ENCODE data around the gene DNPH1.
A peak's percentile ranks its signal among the peaks of the same experiment; 100 is the strongest.

The DNPH1 gene, protein sequence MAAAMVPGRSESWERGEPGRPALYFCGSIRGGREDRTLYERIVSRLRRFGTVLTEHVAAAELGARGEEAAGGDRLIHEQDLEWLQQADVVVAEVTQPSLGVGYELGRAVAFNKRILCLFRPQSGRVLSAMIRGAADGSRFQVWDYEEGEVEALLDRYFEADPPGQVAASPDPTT

GRCh38 chr6:43228951-43229802 lies at the start of gene DNPH1:
TSS of gene DNPH1 (minus strand) at chr6:43229481. CDS start at chr6:43229456, 25 bp downstream.
- peak; percentile 37 for DNase-seq (ENCODE audit: low read depth)

DNA sequence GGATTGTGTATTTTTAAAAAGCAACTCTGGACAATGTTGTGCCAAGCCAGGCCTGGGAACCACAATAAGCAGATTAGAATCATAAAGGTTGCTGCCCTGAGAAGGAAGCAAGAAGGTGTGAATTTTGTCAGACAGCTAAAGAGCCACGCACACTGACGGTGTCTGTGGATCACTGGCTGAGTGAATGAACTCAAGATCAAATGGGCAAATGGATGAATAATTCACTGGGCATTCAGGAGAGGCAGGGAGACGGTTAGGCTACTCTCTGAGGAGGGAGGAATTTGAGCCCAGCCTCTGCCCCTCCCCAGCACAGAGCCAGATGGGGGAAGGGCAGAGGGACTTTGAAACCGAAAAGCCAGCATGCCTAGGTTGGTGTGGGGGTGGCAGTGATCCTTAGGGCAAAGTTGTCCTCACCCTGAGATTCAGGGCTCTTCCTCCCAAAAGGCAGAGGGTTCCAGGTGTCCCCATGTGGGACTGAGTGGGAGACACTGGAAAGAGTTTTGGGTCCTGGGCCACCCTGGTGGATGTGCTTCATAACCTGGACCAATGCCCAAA lies 49.3 kb upstream of the DNPH1 start:
- DNase-seq (ENCODE audit: low read depth), result no peak

GRCh38 chr6:43277643-43278523 lies 48.6 kb upstream of the DNPH1 start:
- no peak for DNase-seq (ENCODE audit: low read depth)

- no peak for DNase-seq (ENCODE audit: low read depth)
Observed at GRCh38 chr6:43277306-43277642, 48.0 kb upstream of the DNPH1 start.

- DNase-seq (ENCODE audit: low read depth), result no peak
Observed at GRCh38 chr6:43276577-43277305, 47.5 kb upstream of the DNPH1 start.

DNA sequence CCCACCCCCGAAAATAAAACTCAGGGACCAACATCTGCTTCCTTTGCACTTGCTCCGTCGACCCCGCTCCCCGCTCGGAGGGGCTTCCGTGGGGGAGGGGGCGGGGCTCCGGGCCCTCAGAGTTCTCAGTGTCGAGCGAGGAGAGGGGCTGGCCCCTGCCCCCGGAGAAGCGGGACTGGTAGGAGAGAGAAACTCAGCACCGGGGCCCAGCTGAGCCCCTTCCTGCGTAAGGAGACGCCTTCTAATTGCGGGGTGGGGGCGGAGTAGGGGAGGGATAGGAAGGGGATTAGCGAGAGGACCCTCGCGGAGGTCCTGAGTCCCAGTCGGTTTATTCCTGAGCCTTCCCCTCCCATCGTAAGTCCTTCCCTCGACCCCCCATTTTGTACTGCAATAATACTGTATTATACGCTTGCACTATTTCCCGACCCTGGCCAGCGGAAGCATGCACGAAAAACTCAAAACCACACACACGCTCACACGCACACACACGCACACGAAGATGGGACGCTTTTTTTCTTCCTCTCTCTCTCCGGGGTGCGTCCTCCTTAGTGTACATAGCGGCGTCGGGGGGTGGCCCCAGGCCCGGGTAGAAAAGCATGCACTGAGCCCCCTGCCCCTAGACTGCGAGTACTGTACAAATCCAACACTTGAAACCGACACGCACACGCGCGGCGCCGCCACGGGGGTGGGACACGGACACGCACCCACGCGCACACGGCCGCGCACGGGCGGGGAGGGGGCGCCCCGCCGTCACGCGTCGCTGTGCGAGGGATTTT lies 46.7 kb upstream of the DNPH1 start:
- no peak for DNase-seq (ENCODE audit: low read depth)

- no peak for DNase-seq (ENCODE audit: low read depth)
Observed at GRCh38 chr6:43274916-43275597, 45.8 kb upstream of the DNPH1 start.

GRCh38 chr6:43274127-43274915 lies 45.0 kb upstream of the DNPH1 start:
- no peak for DNase-seq (ENCODE audit: low read depth)

DNA sequence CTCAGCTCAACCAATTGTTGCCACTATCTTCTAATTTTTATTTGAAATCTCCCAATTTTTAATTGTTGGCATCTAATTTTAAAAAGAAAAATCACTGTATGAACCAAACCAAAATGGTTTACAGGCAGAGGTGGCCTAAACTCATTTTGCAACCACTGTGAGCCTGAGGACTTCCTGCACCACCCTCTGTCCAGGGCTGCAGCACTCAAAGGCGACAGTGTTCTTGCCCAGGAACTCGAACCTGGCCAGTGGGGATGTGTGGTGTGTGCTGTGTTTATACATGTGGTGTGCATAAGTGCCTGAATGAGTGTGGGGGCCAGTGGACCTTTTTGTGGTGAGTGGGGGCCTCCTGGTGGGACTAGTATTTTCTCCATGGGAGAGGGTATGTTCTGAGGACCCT lies 44.4 kb upstream of the DNPH1 start:
- DNase-seq (ENCODE audit: low read depth), result no peak

DNA sequence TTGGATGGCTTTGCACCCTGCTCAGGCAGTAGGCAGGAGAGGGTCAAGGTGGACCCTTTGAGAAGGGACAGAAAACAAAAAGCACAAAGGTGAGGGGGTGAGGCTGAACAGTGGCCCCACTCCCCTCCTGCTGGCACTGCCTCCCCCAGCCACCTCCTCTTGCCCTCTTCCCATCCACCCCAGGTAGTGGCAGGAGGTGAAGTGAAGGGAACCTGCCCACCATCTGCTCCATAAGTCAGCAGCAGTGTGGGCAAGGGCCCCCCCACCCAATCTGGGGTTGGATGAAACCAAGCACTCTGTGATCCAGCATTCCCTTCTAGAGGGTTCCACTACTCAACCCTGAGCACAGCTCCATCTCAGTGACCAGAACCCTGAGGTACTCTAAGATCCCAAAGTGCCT lies 42.7 kb upstream of the DNPH1 start:
- no peak for DNase-seq (ENCODE audit: low read depth)

DNA sequence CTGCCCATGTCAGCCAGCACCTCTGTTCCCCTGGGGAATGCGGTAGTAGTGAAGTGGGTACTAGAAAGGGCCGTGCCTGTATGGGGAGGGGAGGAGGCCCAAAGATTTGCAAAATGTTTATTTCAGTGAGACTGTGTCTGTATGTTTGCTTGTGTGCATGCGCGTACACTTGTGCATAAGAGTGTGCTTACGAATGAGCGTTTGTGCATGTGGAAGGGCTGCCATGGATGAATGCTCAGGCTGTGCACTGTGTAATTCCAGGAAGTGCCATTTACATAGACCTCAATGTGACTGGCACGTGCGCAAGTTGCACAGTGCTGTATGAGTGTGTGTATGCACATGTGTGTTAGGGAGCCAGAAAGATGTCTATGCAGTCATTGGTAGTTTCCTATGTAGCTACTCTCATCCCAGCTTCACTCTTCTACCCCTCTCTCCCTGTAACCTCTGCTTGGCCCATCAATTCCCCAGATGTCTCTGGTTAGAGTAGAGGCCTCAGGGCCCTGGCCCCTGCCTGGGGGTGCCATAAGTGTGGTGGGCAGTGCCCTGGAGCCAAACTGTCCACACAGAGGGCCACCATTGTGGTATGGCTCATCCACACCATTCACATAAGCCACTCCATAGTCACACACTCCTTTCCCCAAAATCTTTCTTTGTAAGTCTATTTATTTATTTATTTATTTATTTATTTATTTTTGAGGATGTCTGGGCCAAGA lies 42.0 kb upstream of the DNPH1 start:
- DNase-seq (ENCODE audit: low read depth), result no peak

GRCh38 chr6:43269273-43270007 lies 40.2 kb upstream of the DNPH1 start:
- no peak for DNase-seq (ENCODE audit: low read depth)

GRCh38 chr6:43268782-43269272 lies 39.5 kb upstream of the DNPH1 start:
- DNase-seq (ENCODE audit: low read depth), result no peak

- no peak for DNase-seq (ENCODE audit: low read depth)
Observed at GRCh38 chr6:43268355-43268700, 39.0 kb upstream of the DNPH1 start.

DNA sequence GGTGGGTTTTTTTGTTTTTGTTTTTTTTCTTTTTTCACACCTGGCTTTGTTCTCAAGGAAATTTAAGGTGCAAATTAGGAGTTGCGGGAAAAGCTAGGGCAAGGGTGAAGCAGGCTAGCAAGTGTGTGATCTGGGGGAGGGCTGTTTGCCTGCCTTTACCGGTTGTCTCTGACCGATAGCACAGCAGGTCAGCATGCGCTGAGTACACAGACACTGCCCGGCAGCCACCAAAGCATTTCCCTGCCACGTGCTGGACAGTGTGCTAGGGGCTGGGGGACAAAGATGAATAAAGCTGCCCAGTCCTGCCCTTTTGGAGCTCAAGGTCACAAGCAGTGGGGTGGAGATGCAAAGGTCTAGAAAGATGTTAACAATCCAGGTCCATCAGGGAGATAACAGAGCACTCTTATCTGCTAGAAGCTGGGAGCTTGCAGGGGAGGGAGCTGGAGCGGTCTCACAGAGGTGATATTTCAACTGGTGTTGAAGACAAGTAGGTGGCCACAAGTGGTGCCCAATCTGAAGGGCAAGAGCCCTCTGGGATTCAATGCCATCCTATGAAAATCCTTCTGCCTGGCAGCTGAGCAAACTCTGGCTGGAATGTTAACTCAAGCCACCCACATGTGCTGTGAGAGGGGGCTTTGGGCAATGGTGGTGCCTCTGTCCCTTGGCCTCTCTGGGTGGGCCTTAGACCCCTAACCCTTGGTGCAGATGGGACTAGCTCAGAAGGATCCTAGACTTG lies 38.5 kb upstream of the DNPH1 start:
- no peak for DNase-seq (ENCODE audit: low read depth)

DNA sequence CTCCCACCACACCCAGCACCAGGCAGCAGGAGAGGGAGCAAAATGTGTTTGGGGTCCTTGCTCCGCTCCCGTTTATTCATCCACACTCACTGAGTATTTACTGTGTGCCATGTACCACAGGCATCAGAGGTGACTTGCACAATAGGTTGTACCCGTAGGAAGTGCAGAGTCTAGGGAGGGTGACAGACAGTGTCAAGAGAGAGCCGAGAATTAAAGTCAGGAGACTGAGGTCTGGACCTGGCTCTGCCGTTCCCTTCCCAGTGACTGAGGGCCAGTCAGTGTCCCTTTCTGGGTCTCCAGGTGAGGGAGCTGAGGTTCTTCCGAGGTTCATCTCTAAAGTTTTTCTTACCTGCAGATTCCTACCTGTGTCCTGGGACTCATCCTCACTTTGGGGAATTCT lies 36.3 kb upstream of the DNPH1 start:
- DNase-seq (ENCODE audit: low read depth), result no peak

DNA sequence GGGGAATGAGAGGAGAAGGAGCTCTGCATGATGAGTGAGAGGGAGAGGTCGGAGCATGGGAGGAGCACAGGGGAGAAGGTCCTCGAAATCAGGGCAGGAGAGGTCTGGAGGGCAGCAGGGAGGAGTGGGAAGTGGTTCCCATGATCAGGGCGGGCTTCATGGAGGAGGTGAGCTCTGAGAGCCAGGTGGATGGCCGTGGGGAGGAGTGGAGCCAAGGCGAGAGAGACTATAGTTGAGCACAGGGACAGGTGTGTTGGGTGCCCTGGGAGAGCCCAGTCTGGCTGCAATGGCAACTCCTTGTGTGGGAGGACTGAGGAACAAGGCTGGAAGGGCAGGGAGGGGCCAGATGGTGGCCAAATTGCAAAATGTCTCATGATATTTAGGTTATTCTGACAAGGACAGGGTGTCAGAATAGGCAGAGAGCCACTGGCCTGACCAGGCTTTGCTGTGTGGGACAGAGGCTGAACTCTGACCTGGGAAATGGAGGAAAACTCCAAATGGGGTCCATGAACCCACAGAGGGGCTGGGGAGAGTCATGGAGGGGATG lies 35.4 kb upstream of the DNPH1 start:
- no peak for DNase-seq (ENCODE audit: low read depth)
